Naive B cell (primary cell): Measurements from ENCODE around the gene PRM2. TPM values are rescaled to one million over a fixed set of nuclear protein-coding genes. Genes with fewer than 3 reads are reported as not detected.

Experiments
- ATAC-seq, 2 donors: fragments of 150-1000 bp; cut with Tn5 transposase; 2 replicates each; pipeline ENCODE4 v1.10.0; 2021; ENCODE audit warnings: low read depth in 2 of 2, mild to moderate bottlenecking in 2 of 2, moderate library complexity in 2 of 2
- DNase-seq: peaks from one replicate; pipeline ENCODE4 v3.0.0; 2022
- H3K27ac Mint-ChIP-seq, 6 donors: one replicate each; pipeline ENCODE4 v1.8.0; 2020 to 2022; ENCODE audit warnings: mild to moderate bottlenecking in 6 of 6, mixed read lengths in 6 of 6, moderate library complexity in 5 of 6, inconsistent platforms in 2 of 6
- H3K27me3 Mint-ChIP-seq, 3 donors: one replicate each; pipeline ENCODE4 v1.8.0; 2021 to 2022; ENCODE audit warnings: mixed read lengths in 3 of 3, mild to moderate bottlenecking in 1 of 3
- H3K36me3 Mint-ChIP-seq, 2 donors: one replicate each; pipeline ENCODE4 v1.8.0; 2020 to 2022; ENCODE audit warnings: mixed read lengths in 2 of 2, inconsistent platforms in 1 of 2, mild to moderate bottlenecking in 1 of 2
- H3K4me1 Mint-ChIP-seq, 3 donors: one replicate each; pipeline ENCODE4 v1.8.0; 2020 to 2022; ENCODE audit warnings: mixed read lengths in 3 of 3, inconsistent platforms in 1 of 3, mild to moderate bottlenecking in 1 of 3, moderate library complexity in 1 of 3
- H3K4me3 Mint-ChIP-seq, 8 donors: one replicate each; pipeline ENCODE4 v1.8.0; 2020 to 2022; ENCODE audit warnings: mild to moderate bottlenecking in 8 of 8, mixed read lengths in 8 of 8, moderate library complexity in 8 of 8, inconsistent platforms in 2 of 8
- H3K9me3 Mint-ChIP-seq, 7 donors: one replicate each; pipeline ENCODE4 v1.8.0; 2020 to 2022; ENCODE audit warnings: mixed read lengths in 7 of 7, mild to moderate bottlenecking in 5 of 7, inconsistent platforms in 2 of 7, moderate library complexity in 1 of 7
- polyA plus RNA-seq, 6 donors: library from polyadenylated mRNA; unstranded; fragments of 300-500 nt; fragmentation: Illumina TruSeq; gene quantifications; one replicate each; pipeline ENCODE4 v1.2.3, GENCODE V29; 2021; ENCODE audit warnings: low read depth in 6 of 6

Gene PRM2
- polyA plus RNA-seq, 6 donors from 2014 or later = not detected

GRCh38 chr16:11258553-11259492 is 17.5 kb downstream of the PRM2 start:
- Mint-ChIP-seq H3K9me3 (peaks cover 0 to 1% (median 0%) of the 10 kb centered on the region in 7 donors), H3K27me3 (no peaks in the 10 kb centered on the region), H3K27ac (peak overlapping the region in 3 of 6 donors; percentile 5 to 54 (median 36)), H3K4me3 (peak overlapping the region; percentile 40 to 99 (median 73)), H3K4me1 (peaks cover 32 to 48% (median 33%) of the 10 kb centered on the region in 3 donors), H3K36me3 (peaks cover 1 to 3% of the 10 kb centered on the region in 2 donors)
- DNase-seq (peak; percentile 49), ATAC-seq (peak; percentile 5 to 15)

GRCh38 chr16:11257131-11257938 is 18.9 kb downstream of the PRM2 start:
- Mint-ChIP-seq H3K4me3 (peak overlapping the region; percentile 94 to 99 (median 98)), H3K27ac (peak overlapping the region; percentile 81 to 98 (median 96)), H3K36me3 (peaks cover 6 to 13% of the 10 kb centered on the region in 2 donors), H3K27me3 (no peaks in the 10 kb centered on the region), H3K4me1 (peaks cover 34 to 55% (median 41%) of the 10 kb centered on the region in 3 donors), H3K9me3 (peaks cover 0 to 1% (median 0%) of the 10 kb centered on the region in 7 donors)
- ATAC-seq (no peak), DNase-seq (no peak)

GRCh38 chr16:11256661-11257130 is 19.6 kb downstream of the PRM2 start:
- ATAC-seq = no peak
- Mint-ChIP-seq H3K4me3 (peak overlapping the region; percentile 94 to 99 (median 98)), H3K36me3 (peaks cover 6 to 13% of the 10 kb centered on the region in 2 donors), H3K27me3 (no peaks in the 10 kb centered on the region), H3K4me1 (peaks cover 38 to 62% (median 48%) of the 10 kb centered on the region in 3 donors), H3K9me3 (peaks cover 0 to 1% (median 0%) of the 10 kb centered on the region in 7 donors), H3K27ac (peak overlapping the region; percentile 97 to 99 (median 98))
- DNase-seq = no peak

DNA sequence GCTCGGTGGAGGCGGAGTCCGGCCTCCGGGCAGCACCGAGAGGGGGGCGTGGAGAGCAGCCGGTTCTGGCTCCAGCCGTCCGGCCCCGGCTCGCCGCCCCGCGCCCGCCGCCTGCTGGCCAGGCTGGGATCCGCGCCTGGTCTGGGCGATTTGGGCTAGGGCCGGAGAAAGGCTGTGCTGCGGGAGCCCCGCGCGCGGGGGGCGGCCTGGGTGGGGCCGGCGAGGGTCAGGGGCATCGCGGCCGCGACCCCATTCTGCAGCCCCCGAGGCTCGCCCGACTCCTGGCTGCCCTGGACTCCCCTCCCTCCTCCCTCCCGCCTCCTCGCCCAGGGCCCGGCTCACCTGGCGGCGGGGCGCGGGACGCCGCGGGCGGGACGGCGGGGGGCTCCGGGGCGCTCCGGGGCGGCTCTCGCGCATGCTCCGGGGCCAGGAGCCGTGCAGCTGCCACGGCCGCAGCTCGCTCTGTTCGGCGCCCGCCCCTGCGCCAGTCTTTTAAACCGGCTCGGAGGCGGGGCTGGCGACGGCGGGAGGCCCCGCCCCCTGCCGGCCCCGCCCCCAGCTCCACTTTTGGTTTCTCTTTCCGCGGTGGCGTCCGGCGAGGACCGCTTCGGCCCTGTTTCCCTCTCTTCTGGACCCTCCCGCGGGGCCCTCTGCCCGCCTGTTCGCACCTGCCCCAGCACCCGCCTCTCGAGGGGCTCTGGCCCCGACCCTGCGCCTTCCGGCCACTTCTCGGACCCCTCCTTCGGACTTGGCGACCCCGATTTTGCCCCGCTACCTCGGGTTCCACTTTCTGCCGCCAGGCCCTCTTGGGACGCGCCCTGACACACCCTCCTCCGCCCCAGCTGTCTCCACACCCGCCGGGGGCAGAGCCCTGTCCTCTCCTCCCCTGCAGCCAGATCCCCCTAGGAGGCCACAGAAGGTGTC is 20.3 kb downstream of the PRM2 start, which contains the start of gene SOCS1:
SOCS1 (minus strand) TSS at position 468 of the 924 bp plus-strand sequence. CDS start 726 bp downstream, outside the sequence.
- H3K4me3 Mint-ChIP-seq = peak within 1 kb of the TSS; percentile 94 to 99 (median 98)
- H3K27ac Mint-ChIP-seq = peak within 1 kb of the TSS; percentile 97 to 99 (median 98)
- H3K27me3 Mint-ChIP-seq = no peaks in the 10 kb centered on the region
- H3K4me1 Mint-ChIP-seq = peaks cover 38 to 64% (median 48%) of the 10 kb centered on the region in 3 donors
- peaks cover 0 to 1% (median 0%) of the 10 kb centered on the region in 7 donors for H3K9me3 Mint-ChIP-seq
- peaks cover 6 to 13% of the 10 kb centered on the region in 2 donors for H3K36me3 Mint-ChIP-seq
- DNase-seq (peak; percentile 83), ATAC-seq (peak; percentile 66 to 72)

- Mint-ChIP-seq H3K4me1 (peaks cover 44 to 67% (median 48%) of the 10 kb centered on the region in 3 donors), H3K9me3 (peaks cover 0 to 1% (median 0%) of the 10 kb centered on the region in 7 donors), H3K27me3 (no peaks in the 10 kb centered on the region), H3K36me3 (peaks cover 6 to 20% of the 10 kb centered on the region in 2 donors), H3K27ac (peak overlapping the region in 4 of 6 donors; percentile 65 to 94 (median 80)), H3K4me3 (peak overlapping the region; percentile 83 to 95 (median 88))
- DNase-seq (peak; percentile 59), ATAC-seq (peak; percentile 26 to 34)
Observed at GRCh38 chr16:11254913-11255736, 21.2 kb downstream of the PRM2 start.

- Mint-ChIP-seq H3K36me3 (peaks cover 6 to 20% of the 10 kb centered on the region in 2 donors), H3K27ac (peak overlapping the region in 4 of 6 donors; percentile 43 to 91 (median 80)), H3K27me3 (no peaks in the 10 kb centered on the region), H3K9me3 (no peaks in the 10 kb centered on the region), H3K4me3 (peak overlapping the region; percentile 83 to 95 (median 88)), H3K4me1 (peaks cover 44 to 58% (median 45%) of the 10 kb centered on the region in 3 donors)
- DNase-seq (no peak), ATAC-seq (no peak)
Observed at GRCh38 chr16:11253995-11254912, 22.0 kb downstream of the PRM2 start.

- DNase-seq (no peak), ATAC-seq (no peak)
- Mint-ChIP-seq H3K27ac (peak overlapping the region in 4 of 6 donors; percentile 43 to 91 (median 58)), H3K4me3 (peak overlapping the region; percentile 65 to 95 (median 88)), H3K36me3 (peaks cover 6 to 20% of the 10 kb centered on the region in 2 donors), H3K27me3 (no peaks in the 10 kb centered on the region), H3K9me3 (no peaks in the 10 kb centered on the region), H3K4me1 (peaks cover 36 to 49% (median 40%) of the 10 kb centered on the region in 3 donors)
Observed at GRCh38 chr16:11253009-11253994, 23.0 kb downstream of the PRM2 start.

GRCh38 chr16:11252482-11252931 is 23.8 kb downstream of the PRM2 start:
- Mint-ChIP-seq H3K27ac (peak overlapping the region in 2 of 6 donors; percentile 68 to 89), H3K36me3 (peaks cover 6 to 20% of the 10 kb centered on the region in 2 donors), H3K9me3 (no peaks in the 10 kb centered on the region), H3K27me3 (no peaks in the 10 kb centered on the region), H3K4me1 (peaks cover 29 to 42% (median 39%) of the 10 kb centered on the region in 3 donors), H3K4me3 (peak overlapping the region in 7 of 8 donors; percentile 49 to 88 (median 83))
- no peak for DNase-seq
- ATAC-seq = no peak

GRCh38 chr16:11251525-11252481 is 24.5 kb downstream of the PRM2 start:
- ATAC-seq = no peak
- H3K27me3 Mint-ChIP-seq = no peaks in the 10 kb centered on the region
- no peaks in the 10 kb centered on the region for H3K9me3 Mint-ChIP-seq
- H3K4me3 Mint-ChIP-seq = peak overlapping the region in 3 of 8 donors; percentile 47 to 88 (median 67)
- peak overlapping the region in 5 of 6 donors; percentile 21 to 89 (median 60) for H3K27ac Mint-ChIP-seq
- peaks cover 23 to 35% (median 32%) of the 10 kb centered on the region in 3 donors for H3K4me1 Mint-ChIP-seq
- peaks cover 6 to 20% of the 10 kb centered on the region in 2 donors for H3K36me3 Mint-ChIP-seq
- DNase-seq = no peak
